Activated effector memory CD4-positive, alpha-beta T cell treated with Interleukin-2 at 50 U/mL for 16 hours (primary cell): ENCODE data around the gene TMC1.

Experiments used
- DNase-seq: peaks from one replicate; pipeline ENCODE4 v3.0.0-alpha.2; 2020

The TMC1 gene

DNA sequence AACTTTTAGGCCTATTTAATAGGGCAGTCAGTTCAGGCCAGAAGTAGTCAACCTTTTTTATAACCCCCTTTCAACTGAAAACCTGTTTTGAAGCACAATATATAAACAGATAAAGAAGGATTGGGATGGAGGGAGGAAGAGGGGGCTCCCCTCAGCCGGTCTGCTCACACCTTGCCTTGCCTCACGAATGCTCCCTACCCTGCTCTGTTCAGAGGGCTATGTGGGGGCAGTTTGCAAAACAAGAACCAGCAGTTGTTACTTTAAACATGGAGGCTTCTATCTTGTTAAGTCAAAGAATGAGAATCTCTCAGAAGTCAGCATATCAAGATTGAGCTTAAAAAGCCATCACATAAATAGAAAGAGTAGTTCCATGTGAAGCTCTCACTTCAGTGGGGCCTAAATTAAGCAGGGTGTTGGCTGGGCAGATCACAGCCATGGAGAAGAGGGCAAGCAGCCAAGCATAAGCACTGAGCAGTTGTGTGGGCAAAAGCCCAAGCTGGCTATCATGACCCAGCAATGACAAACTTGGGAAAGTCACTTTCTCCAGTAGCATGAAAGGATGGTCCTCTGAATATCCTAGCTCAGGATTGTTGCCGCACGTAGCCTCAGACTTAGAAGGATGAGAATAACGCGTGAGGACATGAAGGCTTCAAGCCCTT, 360.8 kb downstream of the TMC1 start:
- no peak for DNase-seq

DNA sequence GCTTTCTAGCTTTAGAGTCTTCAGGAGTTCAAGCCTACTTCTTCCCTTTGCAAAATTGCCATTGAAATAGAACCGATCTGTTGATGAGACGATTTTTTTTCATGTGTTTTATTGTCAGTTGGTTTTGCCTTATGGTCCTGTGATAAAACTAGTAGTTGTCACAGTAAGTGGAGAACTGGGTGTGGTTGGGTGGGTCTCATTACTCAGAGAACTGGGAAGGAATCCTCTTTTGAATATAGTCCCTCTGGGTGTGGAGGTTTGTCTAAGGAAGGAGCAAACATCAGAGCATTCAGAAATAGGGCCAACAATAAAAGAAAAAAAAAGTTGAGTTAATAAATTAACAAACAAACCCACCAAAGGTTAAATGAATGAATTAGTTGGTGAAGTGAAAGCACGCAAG, 362.5 kb downstream of the TMC1 start:
- DNase-seq = no peak

DNA sequence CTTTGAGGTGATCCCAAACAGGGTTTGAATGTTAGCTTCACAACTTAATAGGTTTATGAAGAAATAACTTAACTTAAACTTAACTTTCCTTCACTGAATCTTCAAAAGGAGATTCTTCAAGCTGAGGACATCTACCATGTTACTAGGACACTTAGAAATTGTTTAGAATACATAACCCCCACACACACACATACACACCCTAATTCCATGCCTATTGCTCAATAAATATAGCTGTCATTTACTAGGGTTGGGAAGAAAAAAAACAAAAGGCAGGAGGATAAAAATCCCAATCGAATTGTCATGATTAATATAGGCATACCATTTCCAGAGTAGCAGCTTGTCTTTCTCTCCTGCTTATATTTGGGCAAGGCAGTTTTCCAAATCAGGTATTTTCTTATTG, 363.1 kb downstream of the TMC1 start:
- DNase-seq = no peak
